HG03103 (cell line): Measurements from ENCODE around the gene SLC38A10.
"Not testable (repeated sequence)": the region's sequence is repeated elsewhere in the genome, so short reads cannot be mapped to it uniquely, and the experiment has no call there.

Source experiments
- ATAC-seq: cut with Tn5 transposase; IDR thresholded peaks from one replicate; pipeline ENCODE4 v1.9.1; 2021; ENCODE audit warnings: low read depth; ENCODE audit not compliant: unreplicated experiment

Gene SLC38A10

DNA sequence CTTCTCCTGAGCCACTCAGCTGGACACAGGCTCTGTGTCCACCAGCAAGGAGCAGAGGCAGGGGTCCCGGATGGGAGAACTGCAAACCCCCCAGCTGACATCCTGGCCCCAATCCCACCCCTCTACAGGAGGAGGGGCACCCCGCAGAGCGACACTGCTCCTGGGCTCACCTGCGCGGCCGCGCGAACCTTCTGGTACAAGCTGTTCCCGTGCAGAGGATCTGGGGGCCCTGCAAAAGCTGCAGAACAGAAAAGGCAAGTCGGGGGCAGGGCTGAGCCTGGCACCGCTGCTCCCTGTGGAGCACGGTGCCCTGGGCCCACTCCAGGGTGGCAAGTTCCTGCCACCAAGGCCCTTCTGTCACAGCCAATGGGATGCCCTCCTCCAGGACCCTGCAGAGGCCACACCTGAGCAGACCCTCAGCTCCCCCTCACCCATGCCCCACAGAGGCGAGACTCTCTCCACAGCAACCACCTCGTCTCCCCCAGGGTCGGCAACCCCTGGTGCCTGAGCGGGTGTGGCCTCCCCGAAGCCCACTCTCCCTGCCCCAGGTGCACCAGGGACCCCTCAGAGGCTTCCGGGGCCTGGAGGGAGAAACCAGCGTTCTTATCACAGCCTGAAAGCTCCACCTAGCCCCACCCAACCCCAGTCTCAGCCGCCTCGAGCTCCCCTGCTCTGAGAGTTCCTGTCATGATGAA is 61.1 kb downstream of the SLC38A10 start:
- no peak for ATAC-seq

- ATAC-seq = no peak
These were observed 61.8 kb downstream of the SLC38A10 start for GRCh38 chr17:81233316-81233715.

GRCh38 chr17:81232616-81233241 is 62.4 kb downstream of the SLC38A10 start:
- ATAC-seq = no peak

- no peak for ATAC-seq
These were observed 63.1 kb downstream of the SLC38A10 start for GRCh38 chr17:81231766-81232581.

DNA sequence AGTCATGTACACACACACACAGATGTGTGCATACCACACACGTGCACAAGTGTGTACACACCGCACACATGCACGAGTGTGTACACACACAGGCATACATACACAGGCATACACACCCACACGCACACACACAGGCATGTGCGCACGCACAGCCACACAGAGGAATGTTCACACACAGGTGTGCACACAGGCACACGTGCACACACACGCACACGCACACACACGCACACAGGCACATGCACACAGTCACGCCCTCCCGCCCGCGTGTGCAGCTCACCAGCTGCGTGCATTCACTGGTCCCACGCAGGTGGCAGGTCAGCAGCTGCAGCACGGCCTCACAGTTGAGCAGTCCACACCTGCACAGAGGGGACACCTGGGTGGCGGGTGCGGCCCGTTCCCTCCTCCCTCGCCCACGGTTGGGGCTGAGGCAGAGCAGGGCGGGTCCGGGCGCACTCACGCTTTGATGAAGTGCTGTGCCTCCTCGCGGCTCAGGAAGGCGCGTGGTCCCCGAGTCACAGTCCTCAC is 63.9 kb downstream of the SLC38A10 start:
- ATAC-seq = no peak

- ATAC-seq = no peak
These were observed 64.9 kb downstream of the SLC38A10 start for GRCh38 chr17:81230043-81230820.

DNA sequence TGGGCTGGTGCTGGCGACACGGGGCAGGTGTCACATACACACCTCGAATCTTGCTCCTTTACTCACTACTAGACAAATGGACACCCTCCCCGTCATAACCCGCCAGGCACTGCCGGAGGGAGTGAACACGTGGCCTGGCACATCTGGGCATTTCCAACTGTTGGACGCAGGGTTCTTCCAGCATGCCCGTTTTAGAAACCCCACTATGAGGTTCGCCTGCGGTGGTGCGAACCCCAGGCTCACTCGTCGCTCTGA is 65.5 kb downstream of the SLC38A10 start:
- ATAC-seq = no peak

DNA sequence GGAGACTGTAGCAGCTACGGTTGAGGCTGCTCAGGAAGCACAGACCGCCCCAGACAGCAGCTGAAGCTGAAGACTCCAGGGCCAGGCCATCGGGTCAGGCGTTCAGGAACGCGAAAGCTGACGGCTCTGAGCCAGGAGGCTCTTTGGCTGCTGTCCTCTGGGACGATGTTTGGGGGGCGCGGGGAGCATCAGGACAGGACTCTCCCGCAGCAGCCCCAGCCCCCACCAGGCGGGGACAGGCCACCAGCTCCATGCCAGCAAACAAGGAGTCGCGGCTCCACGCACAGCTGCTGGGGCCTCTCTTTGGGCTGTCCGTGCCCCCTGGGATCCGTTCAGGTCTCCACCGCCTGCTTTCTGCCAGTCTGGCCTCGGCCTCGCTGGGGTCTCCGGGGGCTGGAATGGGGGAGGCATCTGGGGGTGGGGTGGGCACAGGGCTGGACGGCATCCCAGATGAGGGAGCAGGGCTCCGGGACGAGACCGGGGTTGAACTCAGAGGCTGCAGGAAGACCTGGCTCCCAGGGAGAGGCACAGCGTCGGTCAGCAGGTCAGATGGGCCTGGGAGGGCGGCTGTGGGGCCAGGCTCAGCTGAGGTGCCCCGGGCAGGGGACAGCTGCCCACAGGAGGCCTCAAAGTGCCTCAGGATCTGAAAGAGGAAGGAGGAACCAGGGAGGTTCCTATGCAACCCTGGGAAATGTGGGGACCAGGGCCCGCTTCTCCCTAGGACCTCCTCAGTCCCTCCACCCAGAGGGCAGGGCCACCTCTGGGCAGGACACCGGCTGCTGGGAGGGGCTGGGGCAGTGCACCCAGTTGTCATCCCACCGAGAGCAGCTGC is 66.1 kb downstream of the SLC38A10 start:
- ATAC-seq = no peak

DNA sequence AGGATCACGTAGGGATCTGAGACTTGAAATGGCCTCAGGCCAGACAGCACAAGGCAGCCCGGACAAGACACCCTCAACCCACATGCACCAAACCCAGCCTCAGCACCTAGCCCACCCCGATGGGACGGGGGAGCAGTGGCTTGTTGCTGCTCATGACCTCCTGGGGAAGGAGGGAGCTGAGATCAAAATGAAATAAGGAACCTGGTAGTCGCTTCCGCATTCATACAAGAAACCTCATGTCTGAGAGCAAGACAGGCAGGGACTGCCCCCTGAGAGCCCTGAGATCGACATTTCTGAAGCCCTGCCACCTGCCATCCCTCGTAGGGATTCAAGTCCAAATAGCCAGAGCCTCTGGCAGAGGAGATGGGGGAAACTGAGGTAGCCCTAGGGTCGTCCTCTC is 66.7 kb downstream of the SLC38A10 start:
- ATAC-seq = no peak

GRCh38 chr17:81227630-81228029 is 67.5 kb downstream of the SLC38A10 start:
- ATAC-seq = not testable (repeated sequence)

DNA sequence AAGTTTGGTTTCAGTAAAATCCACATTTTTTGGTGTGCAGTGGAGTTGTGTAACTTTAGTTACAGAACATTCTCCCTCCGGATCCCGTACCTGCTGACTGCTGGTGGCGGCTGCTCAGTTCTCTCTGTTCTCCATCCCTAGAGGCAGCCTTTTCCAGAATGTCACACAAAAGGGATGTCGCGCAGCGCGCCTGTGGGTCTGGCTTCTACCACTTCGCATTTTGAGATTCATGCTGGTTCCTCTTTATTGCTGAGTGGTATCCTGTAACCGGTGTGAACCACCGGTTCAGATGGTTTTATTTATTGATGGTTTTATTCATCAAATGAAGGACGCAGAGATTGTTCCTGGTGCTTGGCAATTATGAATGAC is 71.4 kb downstream of the SLC38A10 start:
- no peak for ATAC-seq

DNA sequence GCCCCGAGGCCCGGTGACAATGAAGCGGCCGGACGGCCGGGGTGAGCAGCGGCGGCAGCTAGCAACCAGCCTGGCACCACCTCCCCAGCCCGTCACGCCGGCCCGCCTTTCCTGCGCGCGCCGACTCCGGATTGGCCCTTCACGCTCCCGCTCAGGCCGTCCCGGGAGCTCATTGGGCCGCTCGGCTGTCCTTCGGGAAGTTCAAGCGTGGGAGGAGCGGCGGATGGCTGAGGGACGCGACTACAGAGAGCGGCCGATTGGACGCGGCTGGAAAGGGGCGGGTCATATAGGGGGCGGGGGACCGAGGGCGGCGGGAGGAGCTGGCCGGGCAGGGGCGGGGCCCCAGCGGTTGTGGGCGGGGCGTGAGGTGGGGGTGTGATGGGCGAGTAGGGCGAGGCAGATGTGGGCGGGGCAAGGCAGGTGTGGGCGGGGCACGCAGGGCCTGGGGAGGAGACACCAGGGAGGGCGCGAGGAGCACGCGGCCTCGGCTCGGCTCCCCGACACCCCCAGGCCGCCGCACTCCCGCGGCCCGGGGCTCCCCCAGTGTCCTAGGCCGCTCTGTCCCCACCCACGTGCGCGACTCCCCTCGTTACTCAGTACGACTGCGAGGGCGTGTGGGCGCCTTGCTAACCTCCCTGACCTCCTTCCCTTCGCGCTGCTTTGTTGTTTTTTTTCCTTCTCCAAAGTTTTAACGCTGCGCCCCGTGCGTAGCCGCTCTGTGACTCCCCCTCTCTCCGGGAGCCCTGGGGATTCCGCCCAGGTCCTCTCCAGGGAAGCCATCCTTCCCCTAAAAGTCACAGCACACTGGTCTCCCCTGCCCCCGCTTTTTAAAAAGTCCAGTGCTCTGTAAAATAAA is 72.0 kb downstream of the SLC38A10 start, which contains the start of gene CEP131:
Gene CEP131 (minus strand): TSS at position 60 of the 856 bp plus-strand sequence. CDS start 2,909 bp downstream, outside the sequence.
- peak; percentile 95 for ATAC-seq

- peak; percentile 7 for ATAC-seq
These were observed 72.5 kb downstream of the SLC38A10 start for GRCh38 chr17:81222620-81222905.

GRCh38 chr17:81221842-81222619 is 73.1 kb downstream of the SLC38A10 start:
- no peak for ATAC-seq

DNA sequence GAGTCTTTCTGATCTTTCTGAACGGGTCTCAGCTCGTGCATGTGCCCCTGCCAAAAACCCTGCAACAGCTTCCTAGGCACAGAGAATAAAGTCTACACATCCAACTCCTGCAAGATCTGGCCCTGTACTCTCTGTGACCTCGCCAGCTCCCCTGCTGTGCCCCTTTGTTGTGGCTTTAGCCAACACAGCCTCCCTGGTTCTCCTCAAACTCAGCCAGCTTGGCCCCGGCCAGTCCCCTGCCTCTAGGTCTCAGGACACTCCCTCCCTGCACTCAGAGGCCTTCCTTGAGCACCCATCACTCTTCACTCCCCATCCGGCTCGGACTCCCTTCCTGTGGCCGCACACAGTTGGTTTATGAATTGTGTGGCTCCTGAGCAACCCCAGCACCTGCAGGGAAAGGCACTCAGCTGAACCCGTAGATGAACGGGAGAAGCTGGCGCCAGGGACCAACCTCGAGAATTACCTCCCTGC is 73.7 kb downstream of the SLC38A10 start:
- no peak for ATAC-seq

- no peak for ATAC-seq
These were observed 75.5 kb downstream of the SLC38A10 start for GRCh38 chr17:81219476-81220180.

- no peak for ATAC-seq
These were observed 76.1 kb downstream of the SLC38A10 start for GRCh38 chr17:81218991-81219390.

DNA sequence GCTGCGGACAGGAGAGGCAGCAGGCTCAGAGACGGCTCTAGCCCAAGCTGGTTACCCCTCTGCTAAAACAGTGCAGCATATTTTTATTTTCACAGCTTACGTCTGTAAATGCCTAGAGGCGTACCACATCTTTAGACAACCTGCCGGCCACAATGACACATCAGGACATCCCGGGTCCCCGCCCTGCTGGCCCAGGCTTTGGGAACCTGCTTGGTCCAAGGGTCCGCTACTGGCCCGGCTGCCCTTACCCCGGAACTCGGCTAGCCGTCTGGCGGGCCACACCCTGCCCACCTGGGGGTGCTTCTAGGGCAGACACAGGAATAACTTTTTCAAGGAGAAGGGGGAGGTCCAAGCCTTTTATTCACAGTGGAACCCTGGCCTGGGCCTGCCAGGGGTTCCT is 76.6 kb downstream of the SLC38A10 start:
- no peak for ATAC-seq
